Vagina (tissue), 2 donors: Measurements from ENCODE around the gene PRR5L.

Source experiments
- CTCF ChIP-seq, 3 experiments: fragments of 450-650 bp in 2 of 3; fragments of 200-600 bp in 1 of 3; sonication (generic) in 1 of 3; IDR thresholded peaks; one replicate each; pipeline ENCODE4 v1.5.1; 2017 to 2019; ENCODE audit warnings: antibody characterized with exemption in 3 of 3, mild to moderate bottlenecking in 2 of 3, moderate library complexity in 2 of 3
- POLR2A ChIP-seq, 2 donors: fragments of 450-650 bp; IDR thresholded peaks; one replicate each; pipeline ENCODE4 v1.6.1; 2017; ENCODE audit warnings: antibody characterized with exemption in 2 of 2, mild to moderate bottlenecking in 2 of 2, moderate library complexity in 2 of 2
- POLR2AphosphoS5 ChIP-seq, 2 donors: sonication (generic); formaldehyde crosslinking; IDR thresholded peaks; one replicate each; pipeline ENCODE4 v1.9.0; 2017; ENCODE audit warnings: antibody characterized with exemption in 2 of 2, mild to moderate bottlenecking in 2 of 2, low read depth in 1 of 2; ENCODE audit not compliant: insufficient read depth in 1 of 2

GRCh38 chr11:36309779-36310178, 13.7 kb downstream of the PRR5L start:
- TF ChIP-seq CTCF (IDR thresholded peaks at IDR 0.05) (no peak), POLR2AphosphoS5 (IDR thresholded peaks at IDR 0.05; ENCODE audit: insufficient read depth in 1 of 2, low read depth in 1 of 2) (no peak), POLR2A (IDR thresholded peaks at IDR 0.05) (no peak)
